Stimulated activated CD4-positive, alpha-beta T cell treated with anti-CD3 and anti-CD28 coated beads, Interleukin-15, amount 100 ng/mL, for 48 hours (primary cell): ENCODE measurements around the gene FKBP4.

Experiments used
- DNase-seq, 2 donors: peaks; one replicate each; pipeline ENCODE4 v3.0.0-alpha.2; 2020; ENCODE audit warnings: low read depth in 2 of 2

FKBP4 gene

DNA sequence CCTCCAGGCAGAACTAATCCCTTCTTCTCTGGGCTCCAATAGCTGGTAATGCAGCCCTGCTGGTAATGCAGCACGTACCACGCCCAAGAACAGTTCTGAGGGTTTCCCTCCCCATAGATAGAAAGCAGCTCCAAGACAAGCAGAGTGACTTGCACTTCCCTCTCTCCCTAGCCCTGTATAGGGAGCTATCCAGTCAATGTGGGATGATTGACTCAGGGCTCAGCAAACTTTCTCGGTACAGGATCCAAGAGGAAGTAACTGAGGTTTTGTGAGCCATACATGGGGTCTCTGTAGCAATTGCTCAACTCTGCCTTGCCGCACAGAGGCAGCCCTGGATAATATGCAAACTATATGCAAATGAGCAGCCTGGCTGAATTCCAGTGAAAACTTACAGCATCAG is 15.5 kb upstream of the FKBP4 start:
- no peak for DNase-seq

GRCh38 chr12:2783936-2784600 is 10.7 kb upstream of the FKBP4 start:
- DNase-seq, result peak in 1 of 2 donors; percentile 22

DNA sequence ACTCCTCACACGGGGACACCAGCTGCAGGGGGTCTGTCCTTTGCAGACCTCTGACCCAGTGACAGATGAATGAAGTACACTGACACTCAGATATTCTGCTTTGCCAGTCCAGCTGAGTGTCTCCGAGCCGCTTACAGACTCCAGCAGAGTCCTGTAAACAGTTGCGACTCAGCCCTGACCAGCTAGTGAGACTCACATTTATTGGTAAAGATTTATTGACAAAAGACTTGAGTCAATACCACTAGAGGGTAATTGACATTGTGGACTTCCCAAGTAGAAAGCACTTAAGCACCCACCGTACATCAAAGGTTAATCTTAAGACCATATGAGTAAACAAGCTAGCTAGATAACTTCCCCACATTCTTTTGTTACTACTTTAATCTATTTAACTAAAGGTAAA is 9.8 kb upstream of the FKBP4 start:
- DNase-seq, result no peak

- DNase-seq, result no peak
Observed at GRCh38 chr12:2791089-2791488, 3.7 kb upstream of the FKBP4 start.

DNA sequence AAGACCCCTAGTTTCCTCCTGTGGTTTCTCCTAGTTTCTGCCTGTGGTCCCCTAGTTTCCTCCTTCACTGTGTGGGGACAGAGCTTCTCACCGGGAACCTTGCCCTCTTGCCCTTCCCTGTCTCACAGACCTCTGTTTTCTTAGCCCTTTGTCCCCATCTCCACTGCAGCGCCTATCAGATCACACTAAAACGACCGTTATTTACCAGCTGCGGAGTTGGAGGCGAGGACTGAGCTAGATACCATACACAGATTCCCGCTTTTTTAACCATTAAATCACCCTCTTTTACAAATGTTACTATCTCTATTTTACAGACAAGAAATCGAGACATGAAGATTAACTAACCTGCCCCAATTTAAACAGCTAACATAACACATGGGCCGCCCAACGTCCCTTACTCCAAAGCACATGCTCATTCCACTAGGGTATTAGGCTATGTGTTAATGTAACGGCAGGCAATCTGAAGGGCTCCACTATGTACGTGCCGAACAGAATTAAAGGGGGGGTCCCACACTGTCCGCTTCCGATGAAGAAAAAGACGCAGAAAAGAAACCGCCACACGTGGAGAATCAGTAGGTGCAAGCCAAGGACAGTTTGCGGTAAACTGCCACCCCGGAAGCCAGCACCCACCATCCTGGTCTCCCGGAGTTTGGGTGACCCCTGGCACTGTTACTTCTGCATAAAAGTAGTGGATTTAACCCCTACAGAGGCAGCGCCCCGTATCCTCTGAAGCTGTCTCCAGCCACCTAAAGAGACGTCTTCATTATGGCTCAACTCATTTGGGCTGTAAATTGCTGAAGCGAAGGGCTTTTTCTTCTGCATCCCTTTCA is 1.9 kb upstream of the FKBP4 start:
- DNase-seq, result no peak

- DNase-seq, result no peak
Observed at GRCh38 chr12:2793561-2793960, 1.2 kb upstream of the FKBP4 start.

- no peak for DNase-seq
Observed at GRCh38 chr12:2794191-2794735, 507 bp upstream of the FKBP4 start.

- DNase-seq, result peak; percentile 41 to 69
Observed at GRCh38 chr12:2795291-2796186, 769 bp downstream of the FKBP4 start.

DNA sequence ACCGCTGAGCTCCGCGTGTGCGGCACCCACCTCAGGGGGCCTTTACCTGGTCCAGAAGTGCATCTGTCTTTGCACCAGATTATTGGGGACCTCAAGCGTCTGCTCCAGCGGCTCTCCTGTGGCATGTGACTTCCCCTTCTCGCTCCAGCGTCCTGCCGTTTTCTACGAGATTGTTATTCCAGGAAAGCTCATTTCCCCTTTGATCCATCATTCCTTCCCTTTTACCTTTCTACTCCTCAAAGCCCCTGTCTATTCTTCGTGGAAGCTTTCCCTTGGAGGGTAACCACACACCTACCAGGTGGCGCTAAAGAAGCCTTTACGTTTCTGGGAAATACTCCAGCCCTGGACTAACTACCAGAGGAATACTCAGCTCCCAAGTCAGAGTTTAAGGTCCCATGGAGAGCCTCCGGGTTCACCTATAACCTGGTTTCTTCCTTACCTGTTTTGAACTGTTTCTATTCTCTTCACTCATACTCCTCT is 1.5 kb downstream of the FKBP4 start:
- no peak for DNase-seq

DNA sequence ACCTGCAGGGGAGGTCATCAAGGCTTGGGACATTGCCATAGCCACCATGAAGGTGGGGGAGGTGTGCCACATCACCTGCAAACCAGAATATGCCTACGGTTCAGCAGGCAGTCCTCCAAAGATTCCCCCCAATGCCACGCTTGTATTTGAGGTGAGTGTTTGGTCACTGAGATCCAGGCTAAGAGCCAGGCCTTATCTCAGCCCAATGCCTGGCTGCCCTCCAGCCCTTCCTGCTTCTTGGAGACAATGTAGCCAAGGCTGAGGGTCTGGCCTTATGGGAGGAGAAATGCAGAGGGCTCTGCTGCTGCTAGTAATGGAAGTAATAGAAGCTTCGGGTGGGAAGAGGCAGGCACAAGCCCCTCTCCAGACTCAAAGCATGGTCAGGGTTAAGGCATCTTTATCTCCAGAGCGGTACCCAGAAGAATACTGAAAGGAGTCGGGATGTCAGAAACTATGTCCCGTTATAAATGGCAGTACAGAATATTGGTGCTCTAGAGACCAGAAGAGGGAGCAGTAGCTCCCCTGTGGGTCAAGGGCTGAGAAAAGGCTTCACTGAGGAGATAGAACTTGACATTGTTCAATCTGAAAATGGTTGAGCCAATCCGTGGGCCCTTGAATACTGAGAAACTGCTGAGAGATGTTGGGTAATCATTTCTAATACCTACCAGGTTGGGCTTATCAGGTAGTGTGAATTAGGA is 3.1 kb downstream of the FKBP4 start:
- DNase-seq, result no peak

DNA sequence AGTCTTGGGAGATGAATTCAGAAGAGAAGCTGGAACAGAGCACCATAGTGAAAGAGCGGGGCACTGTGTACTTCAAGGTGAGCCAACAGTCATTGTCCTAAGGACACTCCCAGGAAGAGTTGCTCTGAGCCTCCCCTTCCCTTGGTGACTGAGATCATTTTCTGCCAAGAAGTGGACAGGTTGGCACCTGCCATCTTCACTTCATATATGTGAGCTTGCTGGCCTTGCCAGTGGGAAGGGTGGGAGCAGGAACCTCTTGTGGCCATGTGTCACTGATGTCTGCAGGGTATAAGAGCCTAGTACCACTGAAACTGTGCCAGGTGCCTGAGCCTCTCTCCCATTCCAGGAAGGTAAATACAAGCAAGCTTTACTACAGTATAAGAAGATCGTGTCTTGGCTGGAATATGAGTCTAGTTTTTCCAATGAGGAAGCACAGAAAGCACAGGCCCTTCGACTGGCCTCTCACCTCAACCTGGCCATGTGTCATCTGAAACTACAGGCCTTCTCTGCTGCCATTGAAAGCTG is 5.3 kb downstream of the FKBP4 start:
- DNase-seq, result no peak

GRCh38 chr12:2801044-2801783 is 6.4 kb downstream of the FKBP4 start:
- DNase-seq, result no peak

GRCh38 chr12:2803635-2804392 is 9.0 kb downstream of the FKBP4 start:
- DNase-seq, result no peak

DNA sequence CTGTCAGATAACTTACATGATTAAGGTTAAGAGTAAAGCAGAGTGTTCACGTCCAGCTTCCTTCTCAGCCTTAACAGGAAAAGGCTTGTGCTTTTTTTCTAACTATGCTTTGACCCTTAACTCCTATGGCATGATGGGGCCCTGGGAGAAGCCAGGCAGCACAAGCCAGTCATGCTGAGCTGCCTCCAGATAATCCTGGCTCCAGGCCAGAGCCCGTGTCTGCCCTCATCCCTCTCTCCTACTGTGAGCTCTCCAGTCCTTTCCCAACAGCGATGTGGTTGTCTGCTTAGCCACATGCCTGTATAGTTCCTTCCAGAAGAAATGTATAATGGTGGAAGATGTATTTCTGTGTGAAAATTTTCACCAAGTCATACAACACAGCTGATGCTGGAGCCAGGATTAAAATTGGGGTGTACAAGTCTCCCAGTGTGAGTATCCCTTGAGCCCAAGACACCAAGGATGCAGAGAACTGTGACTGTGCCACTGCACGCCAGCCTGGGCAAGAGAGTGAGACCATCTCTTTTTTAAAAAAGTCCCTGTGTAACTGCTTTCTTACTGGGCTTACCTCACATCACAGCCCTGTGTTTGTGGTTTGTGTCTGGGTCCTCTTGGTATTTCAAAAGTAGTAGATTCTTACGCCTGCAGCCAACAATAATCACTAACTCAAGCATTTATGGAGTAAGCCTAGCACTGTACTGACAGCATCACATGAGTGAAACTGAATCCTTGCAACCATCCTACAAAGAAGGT is 9.8 kb downstream of the FKBP4 start:
- DNase-seq, result no peak

- DNase-seq, result no peak
Observed at GRCh38 chr12:2805143-2805520, 10.4 kb downstream of the FKBP4 start.

- DNase-seq, result no peak
Observed at GRCh38 chr12:2806700-2807099, 11.9 kb downstream of the FKBP4 start.

- no peak for DNase-seq
Observed at GRCh38 chr12:2811801-2812200, 17.0 kb downstream of the FKBP4 start.

DNA sequence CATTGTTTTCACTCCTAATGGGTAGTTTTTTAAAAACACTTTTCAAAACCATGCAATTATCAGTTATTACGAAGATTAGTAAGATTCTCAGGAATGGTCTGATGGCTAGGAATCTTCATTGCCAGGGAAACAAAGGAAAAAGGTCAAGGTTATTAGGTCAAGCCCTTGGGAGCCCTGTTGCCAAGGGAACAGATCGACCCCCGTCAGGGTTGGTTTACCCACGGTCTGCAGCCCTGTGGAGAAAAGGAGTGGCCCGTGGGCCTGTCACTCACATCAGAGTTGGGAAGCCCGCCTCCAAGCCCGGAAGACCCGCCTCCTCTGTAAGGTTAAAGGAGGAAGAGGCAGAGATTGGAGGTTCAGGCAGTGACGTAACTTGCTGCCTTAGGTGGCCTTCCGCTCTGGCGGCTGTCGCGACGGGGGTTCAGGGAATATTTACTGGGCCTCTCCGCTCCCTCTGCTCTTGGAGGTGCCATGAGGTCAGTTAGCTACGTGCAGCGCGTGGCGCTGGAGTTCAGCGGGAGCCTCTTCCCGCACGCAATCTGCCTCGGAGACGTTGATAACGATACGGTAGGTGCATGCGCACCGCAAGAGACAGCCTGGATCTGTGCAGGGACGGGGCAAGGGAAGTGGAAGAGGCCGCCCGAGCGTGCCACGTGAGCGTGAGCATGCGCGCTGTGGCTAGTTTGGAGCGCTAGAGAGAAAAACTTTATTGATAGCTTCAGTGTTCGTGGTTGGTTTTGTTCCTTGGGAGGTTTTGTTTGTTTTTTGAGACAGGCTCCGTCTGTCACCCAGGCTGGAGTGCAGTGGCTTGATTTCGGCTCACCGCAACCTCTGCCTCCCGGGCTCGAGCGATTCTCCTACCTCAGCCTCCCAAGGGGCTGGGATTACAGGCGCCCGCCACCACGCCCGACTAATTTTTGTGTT is 17.8 kb downstream of the FKBP4 start, which contains the start of gene ITFG2:
TSS of gene ITFG2 (plus strand) at position 379 of the 924 bp plus-strand sequence. CDS start at position 472, 93 bp downstream.
- DNase-seq, result peak; percentile 94 to 95
